IPS-20b (cell line): Measurements from ENCODE around the gene SRSF9.
"Not testable (repeated sequence)": the region's sequence is repeated elsewhere in the genome, so short reads cannot be mapped to it uniquely, and the experiment has no call there.

Experiments used
- H3K27ac ChIP-seq: one replicate; pipeline ENCODE4 v1.5.1; 2013; ENCODE audit warnings: low read length
- H3K27me3 ChIP-seq: 2 replicates; pipeline ENCODE4 v1.6.1; 2013; ENCODE audit warnings: mild to moderate bottlenecking, low read length, inconsistent platforms; ENCODE audit not compliant: insufficient read depth
- H3K36me3 ChIP-seq: 2 replicates; pipeline ENCODE4 v1.6.1; 2013; ENCODE audit warnings: low read depth, mild to moderate bottlenecking, inconsistent platforms, low read length, moderate library complexity; ENCODE audit not compliant: insufficient read depth
- H3K4me1 ChIP-seq: 2 replicates; pipeline ENCODE4 v1.6.1; 2013; ENCODE audit warnings: mild to moderate bottlenecking, control low read depth, inconsistent platforms, low read length, moderate library complexity; ENCODE audit not compliant: insufficient read depth
- H3K4me3 ChIP-seq: 2 replicates; pipeline ENCODE4 v1.5.1; 2013; ENCODE audit warnings: mild to moderate bottlenecking, low read length, inconsistent platforms
- H3K9ac ChIP-seq: 2 replicates; pipeline ENCODE4 v1.6.1; 2013; ENCODE audit warnings: low read depth, mild to moderate bottlenecking, inconsistent platforms, low read length, moderate library complexity
- H3K9me3 ChIP-seq: 2 replicates; pipeline ENCODE4 v1.6.1; 2013; ENCODE audit warnings: mild to moderate bottlenecking, low read depth, low read length, inconsistent platforms; ENCODE audit not compliant: insufficient read depth

SRSF9 gene

DNA sequence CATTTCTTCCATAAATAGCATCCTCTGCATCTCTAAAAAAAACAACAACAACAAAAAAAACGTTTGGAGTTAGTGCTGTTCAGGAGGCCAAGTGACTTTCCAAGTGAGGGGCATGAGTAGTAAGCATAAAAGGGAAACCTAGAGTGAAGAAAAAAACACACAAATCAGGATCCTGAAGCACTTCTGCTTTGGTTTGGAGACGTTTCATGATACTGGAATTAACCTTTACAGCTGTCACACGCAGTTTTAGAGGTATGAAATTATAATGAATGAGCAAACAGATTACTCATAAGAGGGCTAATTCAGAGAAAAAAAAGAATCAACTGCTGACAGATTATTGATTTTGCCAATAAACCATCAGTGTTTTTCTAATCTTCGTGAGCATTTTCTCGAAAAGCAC is 3.8 kb downstream of the SRSF9 start:
- no peaks in the 10 kb centered on the region for H3K27me3 ChIP-seq
- H3K27ac ChIP-seq = no peak overlapping the region
- peaks cover 68% of the 10 kb centered on the region for H3K36me3 ChIP-seq
- no peaks in the 10 kb centered on the region for H3K9me3 ChIP-seq
- H3K9ac ChIP-seq = no peak overlapping the region
- H3K4me1 ChIP-seq = peaks cover 4% of the 10 kb centered on the region; the same call in 1 of the 2 replicates
- H3K4me3 ChIP-seq = no peak overlapping the region

DNA sequence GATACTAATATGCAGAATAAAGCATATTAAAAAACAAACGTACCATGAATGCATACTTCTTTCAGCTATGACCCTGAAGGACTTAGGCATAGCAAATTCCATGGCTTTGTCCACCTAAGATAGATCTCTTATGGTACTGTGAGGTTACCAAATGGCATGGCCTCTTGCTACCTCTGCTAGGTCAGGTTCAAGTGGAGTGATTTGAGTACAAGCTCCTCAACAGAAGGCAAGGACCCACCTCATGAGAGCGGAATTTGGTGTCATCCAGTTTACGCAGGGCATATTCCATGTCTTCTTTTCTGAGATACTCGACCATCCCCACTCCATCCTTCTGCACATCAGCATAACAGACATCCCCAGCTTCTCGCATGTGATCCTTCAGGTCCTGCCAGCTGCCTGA is 5.8 kb downstream of the SRSF9 start:
- H3K27ac ChIP-seq = no peak overlapping the region
- peaks cover 87% of the 10 kb centered on the region for H3K36me3 ChIP-seq
- no peak overlapping the region for H3K4me3 ChIP-seq
- no peaks in the 10 kb centered on the region for H3K9me3 ChIP-seq
- no peaks in the 10 kb centered on the region for H3K27me3 ChIP-seq
- H3K4me1 ChIP-seq = peaks cover 4% of the 10 kb centered on the region; the same call in 1 of the 2 replicates
- H3K9ac ChIP-seq = no peak overlapping the region

DNA sequence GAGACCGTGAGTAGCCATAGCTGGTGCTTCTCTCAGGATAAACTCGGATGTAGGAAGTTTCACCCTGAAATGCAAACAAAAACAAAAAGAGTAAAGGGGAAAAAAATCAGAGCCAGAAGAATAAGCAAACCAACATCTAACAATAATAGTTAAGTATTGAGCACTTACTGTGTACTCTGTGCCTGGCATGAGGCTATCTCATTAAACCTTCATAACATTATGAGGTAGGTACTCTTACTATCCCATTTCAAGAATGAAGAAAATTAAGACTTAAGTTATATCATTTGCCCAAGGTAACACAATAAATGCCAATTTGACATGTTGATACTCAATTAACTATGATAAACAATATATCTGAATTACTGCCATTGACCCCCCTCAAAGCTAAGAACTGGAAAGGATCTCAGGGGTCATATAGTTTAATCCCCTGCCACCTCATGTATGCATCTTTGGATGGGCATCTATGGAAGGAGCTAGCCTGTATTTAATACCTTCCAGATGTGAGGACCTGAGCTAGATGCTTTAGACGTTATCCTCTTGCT is 7.4 kb downstream of the SRSF9 start:
- no peak overlapping the region for H3K27ac ChIP-seq
- H3K4me1 ChIP-seq = no peaks in the 10 kb centered on the region
- H3K9me3 ChIP-seq = no peaks in the 10 kb centered on the region
- no peak overlapping the region for H3K9ac ChIP-seq
- H3K27me3 ChIP-seq = no peaks in the 10 kb centered on the region
- H3K36me3 ChIP-seq = peaks cover 93% of the 10 kb centered on the region
- no peak overlapping the region for H3K4me3 ChIP-seq

DNA sequence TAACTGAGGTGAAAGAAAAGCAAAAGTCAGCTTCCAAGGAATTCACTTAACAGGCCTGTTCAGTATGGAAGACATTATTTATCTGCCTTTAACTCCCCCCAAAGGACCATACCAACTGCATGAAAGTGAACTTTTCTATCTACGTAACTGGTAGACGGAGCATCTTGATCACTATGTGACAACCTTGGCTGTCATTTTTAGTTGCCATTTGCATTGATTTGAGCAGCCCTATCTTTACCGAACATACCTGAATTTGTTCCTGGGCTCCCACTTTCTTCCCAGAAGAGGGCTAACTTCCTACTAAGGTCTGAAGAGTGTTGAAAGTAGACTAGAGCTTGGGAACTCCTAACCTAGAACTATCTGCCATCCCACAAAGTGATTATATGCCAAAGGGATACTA is 9.4 kb downstream of the SRSF9 start:
- Histone ChIP-seq H3K27ac (no peak overlapping the region), H3K27me3 (no peaks in the 10 kb centered on the region), H3K36me3 (peaks cover 92% of the 10 kb centered on the region), H3K4me3 (no peak overlapping the region), H3K4me1 (no peaks in the 10 kb centered on the region), H3K9ac (no peak overlapping the region), H3K9me3 (no peaks in the 10 kb centered on the region)

DNA sequence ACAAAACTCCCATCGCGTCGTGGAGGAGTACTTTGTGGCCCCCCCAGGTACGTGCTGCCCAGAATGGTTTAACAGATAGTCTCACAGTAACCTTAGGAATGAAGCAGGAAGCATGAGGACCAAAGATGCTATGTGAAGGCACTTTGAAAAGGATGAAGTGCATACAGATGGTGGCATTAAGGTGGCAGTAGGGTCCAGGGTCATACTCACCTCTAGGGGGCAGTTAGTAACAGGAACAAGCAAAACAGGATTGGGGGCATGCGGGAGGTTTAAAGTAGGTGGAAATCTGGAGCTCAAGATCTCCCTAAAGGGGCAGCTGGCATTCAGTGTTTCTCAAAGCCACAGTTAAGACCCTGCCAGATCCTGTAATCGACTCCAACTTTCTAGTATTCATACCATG is 12.4 kb downstream of the SRSF9 start:
- peaks cover 87% of the 10 kb centered on the region for H3K36me3 ChIP-seq
- H3K9ac ChIP-seq = no peak overlapping the region
- no peaks in the 10 kb centered on the region for H3K9me3 ChIP-seq
- no peak overlapping the region for H3K27ac ChIP-seq
- no peaks in the 10 kb centered on the region for H3K27me3 ChIP-seq
- no peaks in the 10 kb centered on the region for H3K4me1 ChIP-seq
- H3K4me3 ChIP-seq = no peak overlapping the region

DNA sequence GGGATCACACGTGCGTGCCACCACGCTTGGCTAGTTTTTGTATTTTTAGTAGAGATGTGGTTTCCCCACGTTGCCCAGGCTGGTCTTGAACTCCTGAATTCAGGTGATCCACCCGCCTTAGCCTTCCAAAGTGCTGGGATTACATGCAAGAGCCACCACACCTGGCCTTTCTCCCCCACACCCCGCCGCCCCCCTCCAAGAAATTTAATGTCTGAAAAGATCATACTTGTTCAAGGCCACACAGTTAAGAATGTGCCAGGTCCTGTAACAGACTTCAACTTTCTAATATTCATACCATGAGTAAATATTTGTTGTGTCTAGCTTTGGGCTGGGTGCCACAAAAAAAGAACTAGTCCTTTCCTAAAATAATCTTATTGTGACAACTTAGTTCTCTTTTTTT is 14.2 kb downstream of the SRSF9 start:
- H3K27ac ChIP-seq = no peak overlapping the region
- H3K4me3 ChIP-seq = no peak overlapping the region
- H3K4me1 ChIP-seq = no peaks in the 10 kb centered on the region
- peaks cover 74% of the 10 kb centered on the region for H3K36me3 ChIP-seq
- H3K9ac ChIP-seq = no peak overlapping the region
- no peaks in the 10 kb centered on the region for H3K27me3 ChIP-seq
- H3K9me3 ChIP-seq = no peaks in the 10 kb centered on the region

DNA sequence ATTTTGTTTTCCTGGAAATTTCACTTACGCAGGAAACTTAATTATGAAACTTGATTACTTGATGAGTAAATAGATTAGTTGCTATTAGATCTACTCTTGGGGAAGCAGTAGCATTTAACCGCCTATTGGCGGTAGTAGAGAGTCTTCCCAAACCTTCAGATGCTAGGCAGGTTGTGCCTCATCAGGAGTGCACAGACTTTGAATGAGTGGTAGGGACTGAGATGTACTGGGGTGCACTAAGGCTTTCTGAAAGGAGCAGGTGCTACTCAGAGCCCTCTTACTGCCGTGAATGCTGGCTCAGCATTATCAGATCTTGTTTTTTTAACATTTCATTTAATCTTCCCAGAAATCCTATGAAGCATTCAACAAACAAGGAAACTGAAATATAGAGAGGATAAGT is 15.6 kb downstream of the SRSF9 start:
- Histone ChIP-seq H3K36me3 (peaks cover 76% of the 10 kb centered on the region), H3K27me3 (no peaks in the 10 kb centered on the region), H3K27ac (no peak overlapping the region)

DNA sequence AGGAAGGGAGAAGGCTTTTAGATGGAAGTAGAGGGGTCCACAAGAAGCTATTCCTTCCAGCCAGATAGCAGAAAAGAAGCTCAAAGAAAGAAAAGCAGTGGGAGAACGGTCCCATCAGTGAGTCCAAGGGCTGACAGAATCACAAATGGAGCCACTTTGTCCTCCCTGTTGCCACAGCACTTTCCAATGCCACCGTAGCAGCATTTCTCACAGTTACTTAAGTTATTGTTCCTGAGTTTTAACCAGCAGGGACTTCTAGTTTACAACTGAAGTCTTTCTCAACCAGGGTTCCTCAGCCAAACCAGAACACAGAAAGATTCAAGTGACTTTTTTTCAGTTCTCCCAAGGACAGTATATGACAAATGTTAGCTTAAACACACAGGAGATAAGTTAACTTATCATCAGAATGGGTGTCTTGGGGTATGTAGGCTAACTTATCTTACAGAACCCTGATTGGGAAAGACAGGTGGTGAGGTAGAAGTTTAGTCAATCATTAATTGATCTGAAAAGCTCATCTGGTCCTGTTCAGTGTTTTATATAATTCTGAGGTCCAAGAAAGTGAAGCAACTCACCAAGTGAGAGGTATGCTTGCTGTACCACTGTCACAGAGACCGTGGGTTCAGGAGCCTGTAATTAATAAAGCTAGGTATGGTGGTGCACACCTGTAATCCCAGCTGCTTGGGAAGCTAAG is 16.3 kb downstream of the SRSF9 start:
- H3K4me3 ChIP-seq = no peak overlapping the region
- peaks cover 71% of the 10 kb centered on the region for H3K36me3 ChIP-seq
- no peaks in the 10 kb centered on the region for H3K27me3 ChIP-seq
- no peak overlapping the region for H3K27ac ChIP-seq
- no peaks in the 10 kb centered on the region for H3K9me3 ChIP-seq
- no peak overlapping the region for H3K9ac ChIP-seq
- no peaks in the 10 kb centered on the region for H3K4me1 ChIP-seq

More for the DNA sequence above, 15.6 kb downstream of the SRSF9 start:
- Histone ChIP-seq H3K9ac (no peak overlapping the region), H3K4me1 (no peaks in the 10 kb centered on the region), H3K4me3 (no peak overlapping the region), H3K9me3 (no peaks in the 10 kb centered on the region)

DNA sequence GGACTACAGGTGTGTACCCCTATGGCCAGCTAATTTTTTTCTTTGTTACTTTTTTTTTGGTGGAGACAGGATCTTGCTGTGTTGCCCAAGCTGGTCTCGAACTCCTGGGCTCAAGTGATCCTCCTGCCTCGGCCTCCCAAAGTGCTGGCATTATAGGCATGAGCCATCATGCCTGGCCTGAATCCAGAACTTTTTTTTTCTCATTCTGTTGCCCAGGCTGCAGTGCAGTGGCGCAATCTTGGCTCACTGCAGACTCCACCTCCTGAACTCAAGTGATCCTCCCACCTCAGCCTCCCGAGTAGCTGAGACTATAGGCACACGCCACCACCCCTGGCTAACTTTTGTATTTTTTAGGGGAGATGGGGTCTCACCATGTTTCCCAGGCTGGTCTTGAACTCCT is 17.0 kb downstream of the SRSF9 start:
- H3K4me1 ChIP-seq, H3K27me3 ChIP-seq, H3K9me3 ChIP-seq, H3K27ac ChIP-seq, H3K9ac ChIP-seq, H3K4me3 ChIP-seq: not testable (repeated sequence)
- H3K36me3 ChIP-seq = peaks cover 71% of the 10 kb centered on the region

DNA sequence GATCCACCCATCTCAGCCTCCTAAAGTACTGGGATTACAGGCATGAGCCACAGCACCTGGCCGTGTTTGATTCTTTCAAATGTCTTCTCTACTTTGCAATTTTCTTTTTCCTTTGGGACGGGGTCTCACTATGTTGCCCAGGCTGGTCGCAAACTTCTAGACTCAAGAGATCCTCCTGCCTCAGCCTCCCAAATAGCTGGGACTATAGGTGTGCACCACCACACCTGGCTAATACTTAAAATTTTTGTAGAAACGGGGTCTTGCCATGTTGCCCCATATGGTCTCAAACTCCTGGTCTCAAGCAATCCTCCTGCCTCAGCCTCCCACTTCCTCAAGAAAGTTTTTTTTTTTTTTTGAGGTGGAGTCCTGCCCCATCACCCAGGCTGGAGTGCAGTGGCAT is 21.6 kb downstream of the SRSF9 start:
- Histone ChIP-seq H3K4me3 (peak overlapping the region; percentile 94; the same call in 1 of the 2 replicates), H3K9me3 (no peaks in the 10 kb centered on the region), H3K4me1 (no peaks in the 10 kb centered on the region; the same call in 1 of the 2 replicates), H3K27ac (no peak overlapping the region), H3K9ac (no peak overlapping the region), H3K27me3 (no peaks in the 10 kb centered on the region), H3K36me3 (peaks cover 58% of the 10 kb centered on the region)

DNA sequence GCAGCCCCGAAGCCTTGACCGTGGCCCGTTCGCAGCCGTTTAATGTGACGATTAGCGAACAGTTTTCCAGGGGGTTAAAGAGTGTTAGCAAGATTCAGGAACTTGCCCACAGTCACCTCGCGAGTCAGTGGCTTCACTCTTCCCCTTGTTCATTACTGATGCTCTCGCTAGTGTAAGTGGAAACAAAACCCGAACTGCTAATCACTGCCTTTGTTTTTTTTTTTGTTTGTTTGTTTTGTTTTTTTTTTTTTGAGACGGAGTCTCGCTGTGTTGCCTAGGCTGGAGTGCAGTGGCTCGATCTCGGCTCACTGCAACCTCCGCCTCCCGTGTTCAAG is 22.7 kb downstream of the SRSF9 start:
- Histone ChIP-seq H3K9ac (peak overlapping the region; percentile 98), H3K4me3 (peak overlapping the region; percentile 94), H3K36me3 (peaks cover 55% of the 10 kb centered on the region), H3K27ac (peak overlapping the region; percentile 63)
- not testable (repeated sequence) for H3K4me1 ChIP-seq, H3K9me3 ChIP-seq, H3K27me3 ChIP-seq
